Measurements from ENCODE around the gene SMTNL1.

GRCh38 chr11:57596266-57596885, 59.0 kb downstream of the SMTNL1 start:
- TF ChIP-seq CTCF (IDR thresholded peaks at IDR 0.05) (no peak), POLR2A (IDR thresholded peaks at IDR 0.05) (no peak)

All from body of pancreas (tissue), 4 donors.